Heart right ventricle (tissue), 16 donors: ENCODE measurements around the gene COL26A1. TPM values are rescaled to one million over a fixed set of nuclear protein-coding genes. Genes with fewer than 3 reads are reported as not detected.

ENCODE experiments used
- ATAC-seq, 8 donors: fragments of 200-7000 bp; cut with Tn5 transposase; one replicate each; pipeline ENCODE4 v1.9.1; 2020; ENCODE audit warnings: mild to moderate bottlenecking in 8 of 8, moderate library complexity in 8 of 8, moderate number of reproducible peaks in 1 of 8
- DNase-seq, 2 donors: peaks; one replicate each; pipeline ENCODE4 v3.0.0-alpha.2; 2020
- H3K27ac ChIP-seq, 10 donors: fragments of 200-600 bp; sonication (generic) in 2 of 10; one replicate each; pipeline versions ENCODE4 v1.5.0 to v1.8.0; 2020 to 2022; ENCODE audit warnings: mild to moderate bottlenecking in 3 of 10
- H3K27me3 ChIP-seq, 7 donors: fragments of 200-600 bp; one replicate each; pipeline ENCODE4 v1.8.0; 2021 to 2022; ENCODE audit warnings: mild to moderate bottlenecking in 2 of 7
- H3K36me3 ChIP-seq, 9 donors: fragments of 200-600 bp; sonication (generic) in 1 of 9; one replicate each; pipeline versions ENCODE4 v1.5.0 to v1.8.0; 2020 to 2022; ENCODE audit warnings: mild to moderate bottlenecking in 2 of 9
- H3K4me1 ChIP-seq, 9 donors: fragments of 200-600 bp; sonication (generic) in 1 of 9; one replicate each; pipeline versions ENCODE4 v1.5.0 to v1.8.0; 2020 to 2022; ENCODE audit warnings: mild to moderate bottlenecking in 4 of 9
- H3K4me3 ChIP-seq, 10 donors: fragments of 200-600 bp; sonication (generic) in 2 of 10; one replicate each; pipeline versions ENCODE4 v1.5.0 to v1.8.0; 2020 to 2022; ENCODE audit warnings: mild to moderate bottlenecking in 7 of 10, moderate library complexity in 2 of 10
- H3K9me3 ChIP-seq, 11 donors: fragments of 200-600 bp in 10 of 11; sonication (generic) in 2 of 11; one replicate each; pipeline versions ENCODE4 v1.5.0 to v1.8.0; 2013 to 2022; ENCODE audit warnings: mild to moderate bottlenecking in 2 of 11, control low read depth in 1 of 11, moderate library complexity in 1 of 11
- WGBS, 2 donors: extraction: QIAGEN DNeasy Blood & Tissue Kit; methylation state at CpG; one replicate each; pipeline ENCODE4 v1.1.7; 2013; ENCODE audit warnings: inconsistent platforms in 1 of 2; 5-methylcytosine and 5-hydroxymethylcytosine counted together
- intact Hi-C, 10 donors: fragments of 100-400 bp; cut with DNase I; formaldehyde crosslinking; loops; one replicate each; pipeline versions ENCODE4 v1.11.1 to v1.14.2; 2022
- polyA plus RNA-seq, 2 donors: library from polyadenylated mRNA; stranded (reverse); fragments of 200-250 nt; gene quantifications; one replicate each; pipeline ENCODE4 v1.2.3, GENCODE V29; 2013
- total RNA-seq, 10 donors: library from RNA; stranded (reverse); fragmentation: NEBNext Ultra II Directional in 3 of 10; extraction: Animal tissue kit (Norgen Biotek cat#: 25700) in 3 of 10; gene quantifications; one replicate each; pipeline versions ENCODE4 v1.2.1 to v1.2.4, GENCODE V29; 2021 to 2023
- TF ChIP-seq, protein P1 (sequence below), 9 donors: fragments of 200-600 bp; sonication (generic) in 2 of 9; IDR thresholded peaks; one replicate each; pipeline versions ENCODE4 v1.5.0 to v1.8.0; 2021 to 2022; ENCODE audit warnings: antibody characterized with exemption in 9 of 9, mild to moderate bottlenecking in 5 of 9, moderate library complexity in 1 of 9
- donor health status: Arrhythmogenic right ventricular cardiomyopathy.
- donor health status: ischemic (EF 13 %, LVEDD 7.1; RV severe dilation, severe dysfunction).
- donor health status: healthy with polysubstance abuse.
- donor health status: DM: no; HTN: yes; CAD: no.
- donor health status: DM: no; HTN: no; CAD: no.
- donor health status: ischemic (EF 25% LVEDD 6.9; RV normal size, moderate dysfunction).
- donor health status: ischemic (EF 25% LVEDD 5.7; RV mildly dilated, moderate dysfunction).
- donor health status: healthy.
- donor health status: DM: yes; HTN: yes; CAD: no.
- donor health status: Ischemic cardiomyopathy.
- donor health status: ischemic (EF 35%, LVEDD 5.7; RV mildly dilated, moderate dysfunction).
- donor health status: nonischemic (EF 11% LVEDD 7.7; RV severe dilation, severe dysfunction).
- donor health status: DM: yes; HTN: yes; CAD: no.
- donor health status: PGD.
- donor health status: ischemic (EF 29% LVEDD 5.4; RV normal size, mild dysfunction).
- donor health status: nonischemic (EF 23%, LVEDD 6.1; RV moderate dilation, normal function).

The COL26A1 gene
- total and polyA plus RNA-seq, 12 donors = 0.07 to 0.50 TPM; not detected in 10

DNA sequence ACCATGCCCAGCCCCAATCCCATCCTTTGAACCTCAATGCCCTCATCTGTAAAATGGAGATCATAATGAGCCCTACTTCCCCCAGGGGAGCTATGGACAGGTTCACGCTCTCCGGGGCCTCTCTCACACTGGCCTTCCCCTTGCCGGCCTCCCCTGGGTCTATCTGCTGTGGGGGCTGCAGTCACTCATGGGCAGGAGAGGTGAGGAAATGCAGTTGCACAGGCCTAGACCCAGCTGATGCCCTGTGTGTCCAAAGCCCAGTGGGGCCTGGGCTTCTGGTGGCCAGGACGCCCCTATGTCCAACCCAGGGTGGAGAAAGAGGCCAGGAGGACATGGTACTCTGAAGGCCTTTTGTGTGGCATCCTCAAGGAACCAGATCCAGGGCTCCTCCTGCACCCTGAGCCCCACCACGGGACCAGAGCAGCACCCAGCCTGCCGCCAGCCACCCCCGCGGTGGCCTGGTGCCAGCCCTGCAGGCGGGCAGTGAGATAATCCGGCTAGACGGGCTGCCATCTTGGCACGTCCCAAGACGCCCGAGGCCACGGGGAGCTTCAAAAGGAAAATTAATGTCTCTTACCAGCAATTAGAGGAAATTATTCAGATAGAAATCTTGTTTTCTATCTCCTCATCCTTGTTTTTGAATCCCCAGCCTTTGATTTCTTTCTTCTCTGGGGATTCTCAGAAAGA, 227.4 kb downstream of the COL26A1 start:
- intact Hi-C loops = loop anchor here in 1 of 10 donors (10.0 kb wide), 1 partner anchor 655 kb away; no protein-coding TSS in a partner anchor
- Histone ChIP-seq H3K9me3 (no peaks in the 10 kb centered on the region), H3K36me3 (no peaks in the 10 kb centered on the region), H3K27me3 (peaks cover 0 to 4% (median 0%) of the 10 kb centered on the region in 7 donors), H3K4me1 (no peaks in the 10 kb centered on the region), H3K4me3 (no peak overlapping the region), H3K27ac (no peak overlapping the region)
- no peak for DNase-seq
- TF ChIP-seq, protein P1, sequence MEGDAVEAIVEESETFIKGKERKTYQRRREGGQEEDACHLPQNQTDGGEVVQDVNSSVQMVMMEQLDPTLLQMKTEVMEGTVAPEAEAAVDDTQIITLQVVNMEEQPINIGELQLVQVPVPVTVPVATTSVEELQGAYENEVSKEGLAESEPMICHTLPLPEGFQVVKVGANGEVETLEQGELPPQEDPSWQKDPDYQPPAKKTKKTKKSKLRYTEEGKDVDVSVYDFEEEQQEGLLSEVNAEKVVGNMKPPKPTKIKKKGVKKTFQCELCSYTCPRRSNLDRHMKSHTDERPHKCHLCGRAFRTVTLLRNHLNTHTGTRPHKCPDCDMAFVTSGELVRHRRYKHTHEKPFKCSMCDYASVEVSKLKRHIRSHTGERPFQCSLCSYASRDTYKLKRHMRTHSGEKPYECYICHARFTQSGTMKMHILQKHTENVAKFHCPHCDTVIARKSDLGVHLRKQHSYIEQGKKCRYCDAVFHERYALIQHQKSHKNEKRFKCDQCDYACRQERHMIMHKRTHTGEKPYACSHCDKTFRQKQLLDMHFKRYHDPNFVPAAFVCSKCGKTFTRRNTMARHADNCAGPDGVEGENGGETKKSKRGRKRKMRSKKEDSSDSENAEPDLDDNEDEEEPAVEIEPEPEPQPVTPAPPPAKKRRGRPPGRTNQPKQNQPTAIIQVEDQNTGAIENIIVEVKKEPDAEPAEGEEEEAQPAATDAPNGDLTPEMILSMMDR (IDR thresholded peaks at IDR 0.05) = no peak
- ATAC-seq = no peak
- WGBS, 2 donors = 79 to 84% methylated on average over 15 of the region's 15 CpGs

DNA sequence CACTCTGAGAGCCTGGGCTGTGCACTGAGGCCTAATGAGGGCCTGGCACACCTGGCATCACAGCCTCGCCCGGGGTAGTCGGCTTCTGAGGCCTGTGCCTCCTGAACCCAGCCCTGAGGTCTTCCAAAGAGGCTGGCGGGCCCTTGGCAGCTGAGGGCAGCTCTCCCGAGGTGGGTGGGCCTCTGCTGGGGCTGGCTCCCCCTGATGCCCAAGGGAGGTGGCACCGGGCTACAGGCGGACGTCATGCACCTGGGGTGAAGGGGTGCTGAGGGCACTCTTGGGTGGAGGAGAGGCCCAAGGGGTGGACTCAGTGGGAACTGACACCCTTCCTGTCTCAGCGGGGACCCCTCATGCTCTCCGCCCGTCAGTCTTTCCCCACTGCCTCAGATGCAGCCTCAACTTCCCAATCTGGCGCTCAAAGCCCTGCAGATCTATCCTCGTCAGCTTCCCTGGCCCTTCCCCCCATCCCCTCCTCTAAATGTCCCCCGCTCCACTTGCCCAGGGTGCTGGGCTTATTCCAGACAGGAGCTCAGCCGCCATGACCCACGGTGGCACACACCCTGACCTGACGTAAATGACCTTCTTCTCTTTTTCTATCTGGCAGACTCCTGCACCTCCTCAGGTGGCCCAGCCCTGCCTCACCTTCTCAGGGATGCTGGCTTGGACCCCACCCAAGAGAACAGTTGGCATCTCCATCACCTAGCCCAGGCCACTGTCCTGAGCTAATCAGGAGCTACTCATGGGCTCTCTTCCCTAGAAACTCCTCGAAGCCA, 228.2 kb downstream of the COL26A1 start:
- WGBS, 2 donors = 90 to 94% methylated on average over 15 to 18 of the region's 18 CpGs
- H3K27ac ChIP-seq = no peak overlapping the region
- H3K4me1 ChIP-seq = no peaks in the 10 kb centered on the region
- H3K4me3 ChIP-seq = no peak overlapping the region
- H3K9me3 ChIP-seq = no peaks in the 10 kb centered on the region
- ATAC-seq (no peak), DNase-seq (no peak)
- H3K36me3 ChIP-seq = no peaks in the 10 kb centered on the region
- intact Hi-C loops = loop anchor here in 1 of 10 donors (10.0 kb wide), 1 partner anchor 654 kb away; no protein-coding TSS in a partner anchor
- H3K27me3 ChIP-seq = peaks cover 0 to 4% (median 0%) of the 10 kb centered on the region in 7 donors
- TF ChIP-seq, protein P1 (IDR thresholded peaks at IDR 0.05) = no peak

DNA sequence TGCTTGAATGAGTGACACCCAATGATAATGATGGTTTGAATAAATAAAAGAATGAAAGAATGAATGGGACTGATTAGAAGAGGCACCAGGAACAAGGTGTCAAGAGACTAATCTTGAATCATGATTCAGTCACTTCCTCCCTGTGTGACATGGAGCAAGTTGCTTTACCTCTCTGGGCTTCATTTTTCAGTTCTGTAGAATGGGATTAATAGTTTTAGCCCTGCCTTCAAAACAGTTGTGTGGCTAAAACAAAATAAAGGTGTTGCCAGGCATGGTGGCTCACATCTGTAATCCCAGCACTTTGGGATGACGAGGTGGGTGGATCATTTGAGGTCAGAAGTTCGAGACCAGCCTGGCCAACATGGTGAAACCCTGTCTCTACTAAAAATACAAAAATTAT, 228.8 kb downstream of the COL26A1 start:
- Histone ChIP-seq H3K4me1 (no peaks in the 10 kb centered on the region), H3K9me3 (no peaks in the 10 kb centered on the region), H3K27ac (no peak overlapping the region), H3K27me3 (peaks cover 0 to 4% (median 0%) of the 10 kb centered on the region in 7 donors), H3K36me3 (no peaks in the 10 kb centered on the region), H3K4me3 (no peak overlapping the region)
- intact Hi-C loops = loop anchor here in 1 of 10 donors (10.0 kb wide), 1 partner anchor 653 kb away; no protein-coding TSS in a partner anchor
- TF ChIP-seq, protein P1 (IDR thresholded peaks at IDR 0.05) = no peak
- DNase-seq = no peak
- no peak for ATAC-seq
- 94 to 100% methylated on average over 2 of the region's 2 CpGs for WGBS, 2 donors

DNA sequence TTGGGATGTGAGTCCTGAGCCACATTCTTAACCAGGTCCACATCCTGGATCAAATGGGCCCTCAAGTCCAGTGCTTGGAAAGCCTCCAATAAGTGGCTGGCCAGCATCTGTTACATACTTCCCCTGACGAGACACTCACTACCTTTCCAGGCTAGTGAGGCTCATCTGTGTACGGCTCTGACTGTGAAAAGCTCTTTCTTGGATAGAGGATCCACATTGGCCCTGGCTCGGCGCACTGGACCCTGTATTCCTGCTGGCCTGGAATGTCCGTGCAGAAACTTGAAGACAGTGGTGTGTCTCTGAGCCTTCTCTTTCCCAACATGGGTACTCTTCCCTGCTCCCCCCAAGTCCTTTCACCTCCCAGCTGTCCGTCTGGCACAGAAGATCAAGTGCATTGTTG, 230.9 kb downstream of the COL26A1 start:
- no peak overlapping the region for H3K4me3 ChIP-seq
- 82 to 89% methylated on average over 6 of the region's 6 CpGs for WGBS, 2 donors
- no peaks in the 10 kb centered on the region for H3K36me3 ChIP-seq
- H3K27ac ChIP-seq = no peak overlapping the region
- DNase-seq = no peak
- intact Hi-C loops = loop anchor here in 1 of 10 donors (10.0 kb wide), 1 partner anchor 651 kb away; no protein-coding TSS in a partner anchor
- no peaks in the 10 kb centered on the region for H3K9me3 ChIP-seq
- TF ChIP-seq, protein P1 (IDR thresholded peaks at IDR 0.05) = no peak
- ATAC-seq = no peak
- H3K27me3 ChIP-seq = peaks cover 0 to 4% (median 0%) of the 10 kb centered on the region in 7 donors
- no peaks in the 10 kb centered on the region for H3K4me1 ChIP-seq
